ENCODE measurements around the gene CDH15. TPM values are rescaled to one million over a fixed set of nuclear protein-coding genes. Genes with fewer than 3 reads are reported as not detected.

Gene CDH15
- total and polyA plus RNA-seq, 2 of the 13 experiments (the other 11 are each of a cell fraction or from before 2014, with no cell fraction given), result 0.74 to 2.2 TPM

DNA sequence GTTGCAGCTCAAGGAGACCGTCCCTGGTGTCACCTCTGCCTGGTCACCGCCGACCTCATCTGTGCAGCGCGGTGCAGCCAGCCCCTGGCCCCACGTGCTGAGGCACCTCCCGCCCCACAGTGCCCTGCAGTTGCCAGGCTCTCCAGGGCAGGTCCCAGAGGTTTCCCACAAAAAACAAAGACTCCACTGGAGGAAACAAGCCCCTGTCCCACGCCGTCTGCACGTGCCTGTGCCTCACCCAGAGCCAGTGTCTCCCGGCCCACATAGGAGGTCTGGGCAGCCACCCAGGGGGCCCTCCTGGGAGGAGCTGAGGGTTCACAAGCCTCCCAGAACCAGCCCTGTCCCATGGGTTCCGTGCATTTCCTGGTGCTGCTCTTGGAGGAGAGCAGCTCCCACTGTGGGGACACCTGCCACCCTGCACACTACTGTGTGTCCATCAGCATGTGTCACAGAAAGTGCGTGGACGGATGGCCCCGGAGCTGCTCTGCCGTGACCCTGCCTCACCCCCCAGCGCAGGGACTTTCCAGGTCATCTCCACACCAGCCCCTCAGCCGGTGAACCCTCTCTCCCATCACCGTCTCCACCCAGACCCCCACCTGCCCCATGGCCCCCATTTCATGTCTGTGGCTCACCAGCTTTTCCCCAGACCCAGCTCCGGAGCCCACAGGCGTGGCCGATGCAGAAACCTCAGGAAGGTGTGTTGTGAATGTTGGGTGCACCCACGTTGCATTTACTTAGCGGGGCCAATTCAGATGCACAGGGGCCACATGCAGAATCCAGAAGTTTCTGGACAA lies 17.0 kb upstream of the CDH15 start (continued):
- TF ChIP-seq ELF4 (CRISPR knock-in tag; IDR thresholded peaks at IDR 0.05; ENCODE audit: borderline replicate concordance) (no peak), YEATS2 (CRISPR knock-in tag; IDR thresholded peaks at IDR 0.05; ENCODE audit: borderline replicate concordance) (no peak), ZNF367 (CRISPR knock-in tag; IDR thresholded peaks at IDR 0.05; ENCODE audit: borderline replicate concordance) (no peak), ZNF451 (CRISPR knock-in tag; IDR thresholded peaks at IDR 0.05) (no peak), JUND (CRISPR knock-in tag; IDR thresholded peaks at IDR 0.05) (no peak), CENPT (CRISPR knock-in tag; IDR thresholded peaks at IDR 0.05; ENCODE audit: low read depth) (no peak), KDM2A (CRISPR knock-in tag; IDR thresholded peaks at IDR 0.05; ENCODE audit: borderline replicate concordance, low read depth) (peak; percentile 45; the same call in 1 of the 2 replicates), HMG20B (CRISPR knock-in tag; conservative IDR thresholded peaks at IDR 0.05) (no peak), NFYB (CRISPR knock-in tag; IDR thresholded peaks at IDR 0.05) (no peak), XBP1 (CRISPR knock-in tag; IDR thresholded peaks at IDR 0.05) (no peak), SPEN (CRISPR knock-in tag; IDR thresholded peaks at IDR 0.05; ENCODE audit: low read depth) (no peak), TMF1 (CRISPR knock-in tag; IDR thresholded peaks at IDR 0.05; ENCODE audit: low read depth) (no peak), DMAP1 (CRISPR knock-in tag; IDR thresholded peaks at IDR 0.05) (no peak), CREBL2 (CRISPR knock-in tag; IDR thresholded peaks at IDR 0.05; ENCODE audit: borderline replicate concordance) (no peak), ZNF101 (CRISPR knock-in tag; IDR thresholded peaks at IDR 0.05; ENCODE audit: borderline replicate concordance, low read depth) (no peak), POLR2G (IDR thresholded peaks at IDR 0.05; ENCODE audit: low read depth, low read length) (peak; percentile 59), SOX6 (IDR thresholded peaks at IDR 0.05) (no peak), SOX6 (CRISPR knock-in tag; IDR thresholded peaks at IDR 0.05) (no peak), TRIM24 (CRISPR knock-in tag; IDR thresholded peaks at IDR 0.05) (no peak), ZNF747 (CRISPR knock-in tag; IDR thresholded peaks at IDR 0.05; ENCODE audit: borderline replicate concordance) (no peak), AGO2 (optimal IDR thresholded peaks at IDR 0.05; ENCODE audit: low read depth, low read length) (peak; percentile 86), ETV6 (CRISPR knock-in tag; conservative IDR thresholded peaks at IDR 0.05) (no peak), TCF7L2 (IDR thresholded peaks at IDR 0.05; ENCODE audit: low read depth, low read length) (no peak), ATM (IDR thresholded peaks at IDR 0.05; ENCODE audit: borderline replicate concordance) (no peak), ZNF780A (CRISPR knock-in tag; IDR thresholded peaks at IDR 0.05) (no peak), PHF21A (CRISPR knock-in tag; IDR thresholded peaks at IDR 0.05) (0 out of 2 replicates have a peak, but pooled peaks have one; percentile 21), IKZF1 (IDR thresholded peaks at IDR 0.05) (no peak), SAFB2 (CRISPR knock-in tag; IDR thresholded peaks at IDR 0.05; ENCODE audit: borderline replicate concordance, low read depth) (no peak)
- TF ChIP-seq, protein P1, sequence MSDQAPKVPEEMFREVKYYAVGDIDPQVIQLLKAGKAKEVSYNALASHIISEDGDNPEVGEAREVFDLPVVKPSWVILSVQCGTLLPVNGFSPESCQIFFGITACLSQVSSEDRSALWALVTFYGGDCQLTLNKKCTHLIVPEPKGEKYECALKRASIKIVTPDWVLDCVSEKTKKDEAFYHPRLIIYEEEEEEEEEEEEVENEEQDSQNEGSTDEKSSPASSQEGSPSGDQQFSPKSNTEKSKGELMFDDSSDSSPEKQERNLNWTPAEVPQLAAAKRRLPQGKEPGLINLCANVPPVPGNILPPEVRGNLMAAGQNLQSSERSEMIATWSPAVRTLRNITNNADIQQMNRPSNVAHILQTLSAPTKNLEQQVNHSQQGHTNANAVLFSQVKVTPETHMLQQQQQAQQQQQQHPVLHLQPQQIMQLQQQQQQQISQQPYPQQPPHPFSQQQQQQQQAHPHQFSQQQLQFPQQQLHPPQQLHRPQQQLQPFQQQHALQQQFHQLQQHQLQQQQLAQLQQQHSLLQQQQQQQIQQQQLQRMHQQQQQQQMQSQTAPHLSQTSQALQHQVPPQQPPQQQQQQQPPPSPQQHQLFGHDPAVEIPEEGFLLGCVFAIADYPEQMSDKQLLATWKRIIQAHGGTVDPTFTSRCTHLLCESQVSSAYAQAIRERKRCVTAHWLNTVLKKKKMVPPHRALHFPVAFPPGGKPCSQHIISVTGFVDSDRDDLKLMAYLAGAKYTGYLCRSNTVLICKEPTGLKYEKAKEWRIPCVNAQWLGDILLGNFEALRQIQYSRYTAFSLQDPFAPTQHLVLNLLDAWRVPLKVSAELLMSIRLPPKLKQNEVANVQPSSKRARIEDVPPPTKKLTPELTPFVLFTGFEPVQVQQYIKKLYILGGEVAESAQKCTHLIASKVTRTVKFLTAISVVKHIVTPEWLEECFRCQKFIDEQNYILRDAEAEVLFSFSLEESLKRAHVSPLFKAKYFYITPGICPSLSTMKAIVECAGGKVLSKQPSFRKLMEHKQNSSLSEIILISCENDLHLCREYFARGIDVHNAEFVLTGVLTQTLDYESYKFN (CRISPR knock-in tag; conservative IDR thresholded peaks at IDR 0.05), result no peak
- TF ChIP-seq, protein P2, sequence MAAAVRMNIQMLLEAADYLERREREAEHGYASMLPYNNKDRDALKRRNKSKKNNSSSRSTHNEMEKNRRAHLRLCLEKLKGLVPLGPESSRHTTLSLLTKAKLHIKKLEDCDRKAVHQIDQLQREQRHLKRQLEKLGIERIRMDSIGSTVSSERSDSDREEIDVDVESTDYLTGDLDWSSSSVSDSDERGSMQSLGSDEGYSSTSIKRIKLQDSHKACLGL (CRISPR knock-in tag; IDR thresholded peaks at IDR 0.05), result no peak
